K562 (cell line): Measurements from ENCODE around the gene CCL19. TPM values are rescaled to one million over a fixed set of nuclear protein-coding genes. Genes with fewer than 3 reads are reported as not detected.
A peak's percentile ranks its signal among the peaks of the same experiment; 100 is the strongest.

Experiments used
- CREB3 ChIP-seq: fragments of 450-650 bp; conservative IDR thresholded peaks from 2 replicates; pipeline ENCODE4 v1.6.1; 2016; ENCODE audit warnings: missing genetic modification characterization, low read depth, mild to moderate bottlenecking, missing compliant biosample characterization, moderate library complexity
- CTBP1 ChIP-seq: fragments of 450-650 bp; IDR thresholded peaks from 2 replicates; pipeline ENCODE4 v1.6.1; 2016; ENCODE audit warnings: borderline replicate concordance
- REST ChIP-seq, 2 experiments: fragments of 450-650 bp; formaldehyde crosslinking in 1 of 2; IDR thresholded peaks; 2 replicates each; pipeline versions ENCODE4 v1.4.0 to v1.6.1; 2014 to 2020; ENCODE audit warnings: mild to moderate bottlenecking in 2 of 2, borderline replicate concordance in 1 of 2, low read depth in 1 of 2
- polyA plus RNA-seq, 8 experiments: library from polyadenylated mRNA; depleted of rRNA in 4 of 8; stranded (reverse) in 5 of 8; unstranded in 3 of 8; fragments of >200 nt; fragmentation: Nextera tagmentation in 2 of 8; fragmentation: Illumina TruSeq in 1 of 8; extraction: Ambion mirVana in 2 of 8; extraction: Trizol in 1 of 8; gene quantifications; 2 replicates each; pipeline versions ENCODE4 v1.2.1 to v1.2.3, GENCODE V29; 2011 to 2014; ENCODE audit warnings: inconsistent platforms in 1 of 8, missing spikeins in 1 of 8
- total RNA-seq, 7 experiments: library from RNA; depleted of rRNA in 6 of 7; stranded (reverse); fragments of >200 nt in 6 of 7; fragmentation: Illumina TruSeq in 2 of 7; extraction: Trizol in 2 of 7; gene quantifications; 2 replicates each; pipeline versions ENCODE4 v1.2.1 to v1.2.3, GENCODE V29; 2011 to 2021; ENCODE audit warnings: low replicate concordance in 1 of 7
- TF ChIP-seq, protein P1 (sequence below): IDR thresholded peaks from 2 replicates; pipeline ENCODE4 v1.6.1; 2011; ENCODE audit warnings: borderline replicate concordance, low read depth, mild to moderate bottlenecking, moderate library complexity, low read length; ENCODE audit not compliant: insufficient read depth, poor library complexity, severe bottlenecking
- TF ChIP-seq, protein P2 (sequence below): fragments of 200-800 bp; sonication (Bioruptor generic); IDR thresholded peaks from 2 replicates; pipeline ENCODE4 v1.6.1; 2017; ENCODE audit warnings: missing genetic modification characterization, missing compliant biosample characterization
- TF ChIP-seq, protein P3 (sequence below): sonication (generic); formaldehyde crosslinking; IDR thresholded peaks from 2 replicates; pipeline ENCODE4 v1.8.0; 2022; ENCODE audit warnings: missing genetic modification reagents, mild to moderate bottlenecking, borderline replicate concordance

The CCL19 gene
- total and polyA plus RNA-seq, 9 of the 15 experiments (the other 6 are each of a cell fraction or from before 2014, with no cell fraction given), result not detected

DNA sequence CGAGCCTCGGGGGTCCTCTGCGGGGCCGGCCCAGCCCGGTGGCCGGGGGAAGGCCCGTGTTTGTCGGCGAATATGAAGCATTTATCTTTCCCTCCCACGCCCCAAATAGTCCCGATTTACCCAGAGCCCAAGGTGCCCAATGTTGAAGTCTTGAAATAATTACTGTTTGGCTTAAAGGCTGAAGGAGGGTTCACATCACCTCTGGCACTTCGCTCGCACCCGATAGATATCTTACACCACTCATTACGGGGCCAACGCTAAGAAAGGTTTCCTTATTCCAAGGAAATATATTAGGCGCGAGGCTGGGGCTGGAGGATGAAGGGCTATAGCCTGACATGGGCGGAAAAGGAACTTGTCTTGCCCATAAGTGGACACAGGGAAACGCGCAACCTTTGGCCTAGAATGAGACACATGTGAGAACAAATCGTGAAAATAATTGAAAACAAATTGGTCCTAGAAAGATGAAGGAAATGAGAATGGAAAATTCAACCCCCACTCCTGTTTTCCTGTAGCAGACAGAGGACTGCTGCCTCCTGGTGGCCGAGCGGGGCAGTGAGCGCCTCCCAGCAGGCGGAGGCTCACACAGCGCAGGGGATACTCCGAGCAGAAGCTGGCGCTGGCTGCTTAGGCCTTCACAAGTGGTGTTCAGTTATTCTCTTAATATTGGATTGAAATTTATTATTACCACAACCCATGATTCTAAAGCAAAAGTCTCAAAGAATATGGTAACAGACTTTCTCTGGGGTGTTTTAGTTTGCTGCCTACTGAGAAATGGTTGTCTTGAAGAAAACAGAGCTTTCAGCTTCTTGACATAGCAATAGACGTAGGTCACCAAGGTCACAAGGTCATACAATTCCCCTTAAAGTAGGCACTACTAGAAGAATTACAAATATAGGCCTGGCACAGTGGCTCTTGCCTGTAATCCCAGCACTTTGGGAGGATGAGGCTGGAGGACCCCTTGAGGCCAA lies 11.0 kb upstream of the CCL19 start (continued):
- TF ChIP-seq REST (IDR thresholded peaks at IDR 0.05; ENCODE audit: borderline replicate concordance), result peak; percentile 71
- no peak for TF ChIP-seq REST (CRISPR knock-in tag; IDR thresholded peaks at IDR 0.05; ENCODE audit: low read depth)
- TF ChIP-seq, protein P1, sequence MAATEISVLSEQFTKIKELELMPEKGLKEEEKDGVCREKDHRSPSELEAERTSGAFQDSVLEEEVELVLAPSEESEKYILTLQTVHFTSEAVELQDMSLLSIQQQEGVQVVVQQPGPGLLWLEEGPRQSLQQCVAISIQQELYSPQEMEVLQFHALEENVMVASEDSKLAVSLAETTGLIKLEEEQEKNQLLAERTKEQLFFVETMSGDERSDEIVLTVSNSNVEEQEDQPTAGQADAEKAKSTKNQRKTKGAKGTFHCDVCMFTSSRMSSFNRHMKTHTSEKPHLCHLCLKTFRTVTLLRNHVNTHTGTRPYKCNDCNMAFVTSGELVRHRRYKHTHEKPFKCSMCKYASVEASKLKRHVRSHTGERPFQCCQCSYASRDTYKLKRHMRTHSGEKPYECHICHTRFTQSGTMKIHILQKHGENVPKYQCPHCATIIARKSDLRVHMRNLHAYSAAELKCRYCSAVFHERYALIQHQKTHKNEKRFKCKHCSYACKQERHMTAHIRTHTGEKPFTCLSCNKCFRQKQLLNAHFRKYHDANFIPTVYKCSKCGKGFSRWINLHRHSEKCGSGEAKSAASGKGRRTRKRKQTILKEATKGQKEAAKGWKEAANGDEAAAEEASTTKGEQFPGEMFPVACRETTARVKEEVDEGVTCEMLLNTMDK, result peak; percentile 51
- TF ChIP-seq CREB3, result no peak
- peak; percentile 23; the same call in 1 of the 2 replicates for TF ChIP-seq CTBP1
- TF ChIP-seq, protein P2, sequence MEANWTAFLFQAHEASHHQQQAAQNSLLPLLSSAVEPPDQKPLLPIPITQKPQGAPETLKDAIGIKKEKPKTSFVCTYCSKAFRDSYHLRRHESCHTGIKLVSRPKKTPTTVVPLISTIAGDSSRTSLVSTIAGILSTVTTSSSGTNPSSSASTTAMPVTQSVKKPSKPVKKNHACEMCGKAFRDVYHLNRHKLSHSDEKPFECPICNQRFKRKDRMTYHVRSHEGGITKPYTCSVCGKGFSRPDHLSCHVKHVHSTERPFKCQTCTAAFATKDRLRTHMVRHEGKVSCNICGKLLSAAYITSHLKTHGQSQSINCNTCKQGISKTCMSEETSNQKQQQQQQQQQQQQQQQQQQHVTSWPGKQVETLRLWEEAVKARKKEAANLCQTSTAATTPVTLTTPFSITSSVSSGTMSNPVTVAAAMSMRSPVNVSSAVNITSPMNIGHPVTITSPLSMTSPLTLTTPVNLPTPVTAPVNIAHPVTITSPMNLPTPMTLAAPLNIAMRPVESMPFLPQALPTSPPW (CRISPR knock-in tag), result peak; percentile 36; the same call in 1 of the 2 replicates
- TF ChIP-seq, protein P3, sequence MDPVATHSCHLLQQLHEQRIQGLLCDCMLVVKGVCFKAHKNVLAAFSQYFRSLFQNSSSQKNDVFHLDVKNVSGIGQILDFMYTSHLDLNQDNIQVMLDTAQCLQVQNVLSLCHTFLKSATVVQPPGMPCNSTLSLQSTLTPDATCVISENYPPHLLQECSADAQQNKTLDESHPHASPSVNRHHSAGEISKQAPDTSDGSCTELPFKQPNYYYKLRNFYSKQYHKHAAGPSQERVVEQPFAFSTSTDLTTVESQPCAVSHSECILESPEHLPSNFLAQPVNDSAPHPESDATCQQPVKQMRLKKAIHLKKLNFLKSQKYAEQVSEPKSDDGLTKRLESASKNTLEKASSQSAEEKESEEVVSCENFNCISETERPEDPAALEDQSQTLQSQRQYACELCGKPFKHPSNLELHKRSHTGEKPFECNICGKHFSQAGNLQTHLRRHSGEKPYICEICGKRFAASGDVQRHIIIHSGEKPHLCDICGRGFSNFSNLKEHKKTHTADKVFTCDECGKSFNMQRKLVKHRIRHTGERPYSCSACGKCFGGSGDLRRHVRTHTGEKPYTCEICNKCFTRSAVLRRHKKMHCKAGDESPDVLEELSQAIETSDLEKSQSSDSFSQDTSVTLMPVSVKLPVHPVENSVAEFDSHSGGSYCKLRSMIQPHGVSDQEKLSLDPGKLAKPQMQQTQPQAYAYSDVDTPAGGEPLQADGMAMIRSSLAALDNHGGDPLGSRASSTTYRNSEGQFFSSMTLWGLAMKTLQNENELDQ (CRISPR knock-in tag), result no peak
